Measurements from ENCODE around the gene MLIP. TPM values are rescaled to one million over a fixed set of nuclear protein-coding genes. Genes with fewer than 3 reads are reported as not detected.

The MLIP gene
- total and polyA plus RNA-seq, 4 donors, result 2.0 to 6.0 (median 3.2) TPM

- TF ChIP-seq, protein P1, sequence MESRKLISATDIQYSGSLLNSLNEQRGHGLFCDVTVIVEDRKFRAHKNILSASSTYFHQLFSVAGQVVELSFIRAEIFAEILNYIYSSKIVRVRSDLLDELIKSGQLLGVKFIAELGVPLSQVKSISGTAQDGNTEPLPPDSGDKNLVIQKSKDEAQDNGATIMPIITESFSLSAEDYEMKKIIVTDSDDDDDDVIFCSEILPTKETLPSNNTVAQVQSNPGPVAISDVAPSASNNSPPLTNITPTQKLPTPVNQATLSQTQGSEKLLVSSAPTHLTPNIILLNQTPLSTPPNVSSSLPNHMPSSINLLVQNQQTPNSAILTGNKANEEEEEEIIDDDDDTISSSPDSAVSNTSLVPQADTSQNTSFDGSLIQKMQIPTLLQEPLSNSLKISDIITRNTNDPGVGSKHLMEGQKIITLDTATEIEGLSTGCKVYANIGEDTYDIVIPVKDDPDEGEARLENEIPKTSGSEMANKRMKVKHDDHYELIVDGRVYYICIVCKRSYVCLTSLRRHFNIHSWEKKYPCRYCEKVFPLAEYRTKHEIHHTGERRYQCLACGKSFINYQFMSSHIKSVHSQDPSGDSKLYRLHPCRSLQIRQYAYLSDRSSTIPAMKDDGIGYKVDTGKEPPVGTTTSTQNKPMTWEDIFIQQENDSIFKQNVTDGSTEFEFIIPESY (IDR thresholded peaks at IDR 0.05), result no peak
These were observed 196.2 kb downstream of the MLIP start (continued) for GRCh38 chr6:54307439-54307910.

DNA sequence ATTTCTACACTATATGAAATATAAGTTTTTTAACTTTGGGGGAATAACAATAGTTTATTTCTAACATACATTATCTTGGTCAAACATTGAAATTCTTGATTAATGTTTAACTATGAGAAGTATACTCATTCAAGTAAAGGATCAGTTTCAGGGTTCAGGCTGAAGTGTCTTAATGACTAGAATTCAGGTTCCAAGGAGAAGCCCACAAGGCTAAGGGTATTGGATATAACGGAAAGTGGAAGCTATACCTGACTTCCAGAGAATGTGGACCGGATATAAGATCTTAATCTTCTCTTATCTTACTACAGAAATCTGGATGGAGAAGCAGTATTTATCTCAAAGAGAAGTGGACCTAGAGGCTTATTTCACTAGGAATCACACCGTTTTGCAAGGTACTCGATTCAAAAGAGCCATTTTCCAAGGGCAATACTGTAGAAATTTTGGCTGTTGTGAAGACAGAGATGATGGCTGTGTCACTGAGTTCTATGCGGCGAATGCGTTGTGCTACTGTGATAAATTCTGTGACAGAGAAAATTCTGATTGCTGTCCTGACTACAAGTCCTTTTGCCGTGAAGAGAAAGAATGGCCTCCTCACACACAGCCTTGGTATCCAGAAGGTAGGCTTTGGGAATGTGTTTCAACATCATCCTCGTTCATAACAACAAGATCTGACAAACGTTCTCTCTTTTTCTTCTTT lies 197.2 kb downstream of the MLIP start, which contains the start of gene TINAG:
Gene TINAG (plus strand): TSS at position 153 of the 697 bp plus-strand sequence. CDS start 110 bp downstream, at position 263.
- Histone ChIP-seq H3K9me3 (ENCODE audit: control insufficient read depth in 4 of 4, low read length in 3 of 4) (no peaks in the 10 kb centered on the region), H3K4me3 (ENCODE audit: low read depth in 1 of 3, low read length in 3 of 3) (no peak within 1 kb of the TSS), H3K36me3 (ENCODE audit: control insufficient read depth in 4 of 4, insufficient read depth in 3 of 4, low read depth in 1 of 4, low read length in 3 of 4) (no peaks in the 10 kb centered on the region), H3K27me3 (ENCODE audit: control insufficient read depth in 4 of 4, insufficient read depth in 4 of 4, low read length in 3 of 4) (no peaks in the 10 kb centered on the region), H3K9ac (ENCODE audit: low read depth in 1 of 2, low read length in 2 of 2) (no peak within 1 kb of the TSS), H3K27ac (ENCODE audit: low read depth in 1 of 2, low read length in 2 of 2) (no peak within 1 kb of the TSS), H3K4me1 (ENCODE audit: control insufficient read depth in 4 of 4, insufficient read depth in 4 of 4, low read length in 3 of 4) (no peaks in the 10 kb centered on the region)
- TF ChIP-seq NR2F2 (IDR thresholded peaks at IDR 0.05) (no peak), JUND (IDR thresholded peaks at IDR 0.05) (no peak), YY1 (IDR thresholded peaks at IDR 0.05) (no peak), TAF1 (conservative IDR thresholded peaks at IDR 0.05) (no peak), SP1 (IDR thresholded peaks at IDR 0.05) (no peak), RXRA (IDR thresholded peaks at IDR 0.05) (no peak), EGR1 (IDR thresholded peaks at IDR 0.05; ENCODE audit: low read depth in 2 of 2) (no peak), RAD21 (IDR thresholded peaks at IDR 0.05) (no peak), REST (IDR thresholded peaks at IDR 0.05) (no peak), FOXA1 (IDR thresholded peaks at IDR 0.05) (no peak), HNF4G (IDR thresholded peaks at IDR 0.05) (no peak), CTCF (IDR thresholded peaks at IDR 0.05; ENCODE audit: low read depth, low read length, missing input control) (no peak), FOXA2 (IDR thresholded peaks at IDR 0.05) (no peak), GABPA (IDR thresholded peaks at IDR 0.05 in 1 of 2, conservative IDR thresholded peaks at IDR 0.05 in 1 of 2) (no peak)
- TF ChIP-seq, protein P2, sequence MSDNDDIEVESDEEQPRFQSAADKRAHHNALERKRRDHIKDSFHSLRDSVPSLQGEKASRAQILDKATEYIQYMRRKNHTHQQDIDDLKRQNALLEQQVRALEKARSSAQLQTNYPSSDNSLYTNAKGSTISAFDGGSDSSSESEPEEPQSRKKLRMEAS (IDR thresholded peaks at IDR 0.05), result no peak
- TF ChIP-seq, protein P1 (IDR thresholded peaks at IDR 0.05), result no peak
- DNase-seq (ENCODE audit: low spot score), result no peak
- 77% methylated on average over 10 of the region's 10 CpGs for WGBS
